ENCODE results near the gene IL1RL1. TPM values are rescaled to one million over a fixed set of nuclear protein-coding genes. Genes with fewer than 3 reads are reported as not detected.

The IL1RL1 gene
- total RNA-seq, 4 donors from 2014 or later: 0.98 to 6.6 (median 1.2) TPM

DNA sequence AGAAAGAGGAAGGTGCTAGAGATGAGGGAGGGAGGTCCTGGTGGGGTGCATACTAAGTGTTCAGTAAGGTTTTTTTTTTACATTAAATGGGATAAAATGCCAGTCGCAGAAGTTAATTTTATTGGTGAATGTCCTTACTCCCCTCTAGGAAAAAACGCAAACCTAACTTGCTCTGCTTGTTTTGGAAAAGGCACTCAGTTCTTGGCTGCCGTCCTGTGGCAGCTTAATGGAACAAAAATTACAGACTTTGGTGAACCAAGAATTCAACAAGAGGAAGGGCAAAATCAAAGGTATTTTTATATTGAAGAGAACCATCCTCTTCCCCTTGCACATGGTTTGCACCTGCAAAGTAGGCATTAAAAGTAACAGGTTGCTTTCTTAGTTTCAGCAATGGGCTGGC is 31.5 kb downstream of the IL1RL1 start:
- Histone ChIP-seq H3K27ac (no peak overlapping the region), H3K4me1 (no peaks in the 10 kb centered on the region), H3K9me3 (no peaks in the 10 kb centered on the region), H3K36me3 (no peaks in the 10 kb centered on the region), H3K27me3 (no peaks in the 10 kb centered on the region), H3K4me3 (no peak overlapping the region)
- no peak for DNase-seq (ENCODE audit: low spot score in 2 of 2)
- 36% methylated on average over 3 of the region's 3 CpGs for WGBS
- TF ChIP-seq EP300 (IDR thresholded peaks at IDR 0.05): no peak
- TF ChIP-seq POLR2AphosphoS5 (IDR thresholded peaks at IDR 0.05): no peak
- TF ChIP-seq, protein P1, sequence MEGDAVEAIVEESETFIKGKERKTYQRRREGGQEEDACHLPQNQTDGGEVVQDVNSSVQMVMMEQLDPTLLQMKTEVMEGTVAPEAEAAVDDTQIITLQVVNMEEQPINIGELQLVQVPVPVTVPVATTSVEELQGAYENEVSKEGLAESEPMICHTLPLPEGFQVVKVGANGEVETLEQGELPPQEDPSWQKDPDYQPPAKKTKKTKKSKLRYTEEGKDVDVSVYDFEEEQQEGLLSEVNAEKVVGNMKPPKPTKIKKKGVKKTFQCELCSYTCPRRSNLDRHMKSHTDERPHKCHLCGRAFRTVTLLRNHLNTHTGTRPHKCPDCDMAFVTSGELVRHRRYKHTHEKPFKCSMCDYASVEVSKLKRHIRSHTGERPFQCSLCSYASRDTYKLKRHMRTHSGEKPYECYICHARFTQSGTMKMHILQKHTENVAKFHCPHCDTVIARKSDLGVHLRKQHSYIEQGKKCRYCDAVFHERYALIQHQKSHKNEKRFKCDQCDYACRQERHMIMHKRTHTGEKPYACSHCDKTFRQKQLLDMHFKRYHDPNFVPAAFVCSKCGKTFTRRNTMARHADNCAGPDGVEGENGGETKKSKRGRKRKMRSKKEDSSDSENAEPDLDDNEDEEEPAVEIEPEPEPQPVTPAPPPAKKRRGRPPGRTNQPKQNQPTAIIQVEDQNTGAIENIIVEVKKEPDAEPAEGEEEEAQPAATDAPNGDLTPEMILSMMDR (IDR thresholded peaks at IDR 0.05): no peak
- TF ChIP-seq POLR2A (IDR thresholded peaks at IDR 0.05): no peak

- no peaks in the 10 kb centered on the region for H3K4me1 ChIP-seq
- no peaks in the 10 kb centered on the region for H3K27me3 ChIP-seq
- no peaks in the 10 kb centered on the region for H3K36me3 ChIP-seq
- WGBS: 94% methylated on average over 3 of the region's 3 CpGs
- no peak for DNase-seq (ENCODE audit: low spot score in 2 of 2)
- no peak overlapping the region for H3K4me3 ChIP-seq
- TF ChIP-seq, protein P1 (IDR thresholded peaks at IDR 0.05): no peak
- TF ChIP-seq EP300 (IDR thresholded peaks at IDR 0.05) (no peak), POLR2A (IDR thresholded peaks at IDR 0.05) (no peak), POLR2AphosphoS5 (IDR thresholded peaks at IDR 0.05) (no peak)
- no peak overlapping the region for H3K27ac ChIP-seq
- no peaks in the 10 kb centered on the region for H3K9me3 ChIP-seq
Observed at GRCh38 chr2:102344397-102344796, 33.0 kb downstream of the IL1RL1 start.

DNA sequence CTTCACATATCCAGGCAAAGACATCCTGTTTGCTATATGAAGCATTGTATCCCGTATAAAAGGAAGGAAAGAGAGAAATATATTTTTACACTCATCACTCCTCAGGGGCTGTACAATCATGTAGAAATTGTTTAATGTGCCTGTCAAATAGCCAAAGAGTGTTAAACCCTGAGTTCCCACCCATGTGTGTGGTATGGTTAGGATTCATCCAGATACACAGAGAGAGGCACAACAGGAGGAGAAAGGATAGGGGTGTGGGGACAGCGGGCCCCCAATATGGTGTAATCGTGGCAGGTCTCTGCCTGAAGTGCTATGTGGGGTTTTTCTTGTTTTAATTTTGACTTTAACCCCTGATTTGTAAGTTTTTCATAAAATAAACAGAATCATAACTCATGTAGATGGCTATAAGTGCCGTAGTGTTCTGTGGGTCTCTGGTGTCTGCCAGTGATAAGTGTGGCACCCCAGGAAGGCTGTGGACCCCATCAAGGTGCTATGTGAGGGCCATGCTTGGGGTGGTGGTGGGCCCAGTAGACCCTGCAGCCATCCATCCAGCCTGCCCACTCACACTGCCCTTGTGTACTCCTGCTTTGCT is 34.1 kb downstream of the IL1RL1 start:
- Histone ChIP-seq H3K27me3 (no peaks in the 10 kb centered on the region), H3K4me3 (no peak overlapping the region), H3K27ac (no peak overlapping the region), H3K36me3 (no peaks in the 10 kb centered on the region), H3K4me1 (no peaks in the 10 kb centered on the region), H3K9me3 (no peaks in the 10 kb centered on the region)
- 88% methylated on average over 4 of the region's 4 CpGs for WGBS
- no peak for TF ChIP-seq EP300 (IDR thresholded peaks at IDR 0.05)
- TF ChIP-seq POLR2A (IDR thresholded peaks at IDR 0.05): no peak
- TF ChIP-seq, protein P1 (IDR thresholded peaks at IDR 0.05): no peak
- TF ChIP-seq POLR2AphosphoS5 (IDR thresholded peaks at IDR 0.05): no peak
- no peak for DNase-seq (ENCODE audit: low spot score in 2 of 2)

- 91% methylated on average over 7 of the region's 7 CpGs for whole genome bisulfite sequencing
Observed at GRCh38 chr2:102346381-102347130, 35.2 kb downstream of the IL1RL1 start.

More at GRCh38 chr2:102346381-102347130, 35.2 kb downstream of the IL1RL1 start:
- no peaks in the 10 kb centered on the region for H3K36me3 ChIP-seq
- H3K27ac ChIP-seq: no peak overlapping the region
- H3K4me3 ChIP-seq: no peak overlapping the region
- H3K9me3 ChIP-seq: no peaks in the 10 kb centered on the region
- TF ChIP-seq POLR2AphosphoS5 (IDR thresholded peaks at IDR 0.05): no peak
- no peak for TF ChIP-seq EP300 (IDR thresholded peaks at IDR 0.05)
- TF ChIP-seq, protein P1 (IDR thresholded peaks at IDR 0.05): no peak
- no peak for TF ChIP-seq POLR2A (IDR thresholded peaks at IDR 0.05)
- H3K27me3 ChIP-seq: no peaks in the 10 kb centered on the region
- no peak for DNase-seq (ENCODE audit: low spot score in 2 of 2)
- H3K4me1 ChIP-seq: no peaks in the 10 kb centered on the region

Measured in suprapubic skin (tissue), 4 donors.